SIG-M5 treated with dmso at 0.1 percent for 504 hours (cell line): ENCODE measurements around the gene MAB21L4.

Source experiments
- DNase-seq: peaks from one replicate; lab custom pipeline; 2025; ENCODE audit not compliant: unreplicated experiment; lab: John Stamatoyannopoulos, UW

MAB21L4 gene

GRCh38 chr2:240913810-240914644 is 18.1 kb upstream of the MAB21L4 start:
- DNase-seq: peak; percentile 10

GRCh38 chr2:240912878-240913809 is 17.2 kb upstream of the MAB21L4 start:
- DNase-seq: no peak

GRCh38 chr2:240911641-240912265 is 15.8 kb upstream of the MAB21L4 start:
- no peak for DNase-seq

- no peak for DNase-seq
Measured at GRCh38 chr2:240909216-240909974, 13.4 kb upstream of the MAB21L4 start.

- no peak for DNase-seq
Measured at GRCh38 chr2:240906911-240907590, 11.1 kb upstream of the MAB21L4 start.

GRCh38 chr2:240906141-240906910 is 10.4 kb upstream of the MAB21L4 start, which contains the start of gene CROCC2:
CROCC2 (plus strand) TSS chr2:240906336; CDS start chr2:240906514, 178 bp downstream.
- no peak for DNase-seq

- no peak for DNase-seq
Measured at GRCh38 chr2:240905176-240905781, 9.3 kb upstream of the MAB21L4 start.

- DNase-seq: no peak
Measured at GRCh38 chr2:240904216-240905175, 8.5 kb upstream of the MAB21L4 start.

- DNase-seq: no peak
Measured at GRCh38 chr2:240903191-240904060, 7.5 kb upstream of the MAB21L4 start.

- no peak for DNase-seq
Measured at GRCh38 chr2:240902615-240903041, 6.7 kb upstream of the MAB21L4 start.

GRCh38 chr2:240901986-240902614 is 6.1 kb upstream of the MAB21L4 start:
- DNase-seq: no peak

- DNase-seq: no peak
Measured at GRCh38 chr2:240900141-240900860, 4.3 kb upstream of the MAB21L4 start.

GRCh38 chr2:240899468-240899865 is 3.5 kb upstream of the MAB21L4 start:
- no peak for DNase-seq

GRCh38 chr2:240898731-240899467 is 2.9 kb upstream of the MAB21L4 start:
- DNase-seq: no peak
